Stimulated activated CD8-positive, alpha-beta memory T cell treated with anti-CD3 and anti-CD28 coated beads, Interleukin-15, amount 100 ng/mL, for 1 hour (primary cell): ENCODE results near the gene FRMD4B.
A peak's percentile ranks its signal among the peaks of the same experiment; 100 is the strongest.

Experiments used
- DNase-seq: peaks from one replicate; pipeline ENCODE4 v3.0.0-alpha.2; 2020; ENCODE audit warnings: low read depth

FRMD4B gene

GRCh38 chr3:69121513-69121912, 264.4 kb downstream of the FRMD4B start:
- DNase-seq, result no peak

- DNase-seq, result peak; percentile 79
Observed at GRCh38 chr3:69120879-69121464, 264.9 kb downstream of the FRMD4B start.
